Colonic mucosa (tissue), 4 donors: ENCODE measurements around the gene PUDP. TPM values are rescaled to one million over a fixed set of nuclear protein-coding genes. Genes with fewer than 3 reads are reported as not detected.

Experiments used
- DNase-seq: peaks from one replicate; pipeline ENCODE4 v3.0.0-alpha.2; 2020
- H3K27ac ChIP-seq: fragments of 200-600 bp; one replicate; pipeline ENCODE4 v1.8.0; 2021
- H3K27me3 ChIP-seq: fragments of 200-600 bp; one replicate; pipeline ENCODE4 v1.8.0; 2021
- H3K36me3 ChIP-seq: fragments of 200-600 bp; one replicate; pipeline ENCODE4 v1.8.0; 2021
- H3K4me1 ChIP-seq: fragments of 200-600 bp; one replicate; pipeline ENCODE4 v1.8.0; 2021; ENCODE audit warnings: mild to moderate bottlenecking
- H3K4me3 ChIP-seq: fragments of 200-600 bp; one replicate; pipeline ENCODE4 v1.8.0; 2021
- H3K9ac ChIP-seq, 2 donors: one replicate each; pipeline ENCODE4 v1.7.0; 2013; ENCODE audit warnings: control low read depth in 2 of 2, low read depth in 2 of 2, low read length in 2 of 2
- H3K9me3 ChIP-seq: fragments of 200-600 bp; one replicate; pipeline ENCODE4 v1.8.0; 2021
- CTCF ChIP-seq: fragments of 200-600 bp; IDR thresholded peaks from one replicate; pipeline ENCODE4 v1.8.0; 2022; ENCODE audit warnings: antibody characterized with exemption, mild to moderate bottlenecking
- intact Hi-C: fragments of 100-400 bp; cut with DNase I; formaldehyde crosslinking; loops from one replicate; pipeline ENCODE4 v1.14.1; 2022
- total RNA-seq, 2 donors: library from RNA; stranded (reverse); fragmentation: NEBNext Ultra II Directional in 1 of 2; extraction: Animal tissue kit (Norgen Biotek cat#: 25700) in 1 of 2; gene quantifications; one replicate each; pipeline ENCODE4 v1.2.1, GENCODE V29; 2021
- donor health status: healthy.
- donor health status: DM: no; HTN: no; CAD: no.
- donor health status: DM: no; HTN: no; CAD: no.

PUDP gene
- total RNA-seq, 2 donors from 2014 or later: 55.1 to 62.4 TPM

- TF ChIP-seq CTCF: no peak
- Histone ChIP-seq H3K27me3 (no peaks in the 10 kb centered on the region), H3K4me3 (no peak overlapping the region)
Observed at GRCh38 chrX:7168371-7168770, 20.4 kb upstream of the PUDP start.

GRCh38 chrX:7164174-7164573, 16.2 kb upstream of the PUDP start:
- Histone ChIP-seq H3K27me3 (no peaks in the 10 kb centered on the region), H3K4me3 (no peak overlapping the region), H3K9ac (no peak overlapping the region), H3K36me3 (no peaks in the 10 kb centered on the region), H3K27ac (no peak overlapping the region), H3K4me1 (no peaks in the 10 kb centered on the region), H3K9me3 (no peaks in the 10 kb centered on the region)
- no peak for TF ChIP-seq CTCF
- intact Hi-C loops: no loop called here
- DNase-seq: no peak

More at GRCh38 chrX:7168371-7168770, 20.4 kb upstream of the PUDP start:
- no peak for DNase-seq
- Histone ChIP-seq H3K9ac (no peak overlapping the region), H3K27ac (no peak overlapping the region), H3K4me1 (no peaks in the 10 kb centered on the region), H3K9me3 (no peaks in the 10 kb centered on the region), H3K36me3 (no peaks in the 10 kb centered on the region)
- intact Hi-C loops: no loop called here

GRCh38 chrX:7163146-7163677, 15.3 kb upstream of the PUDP start:
- no peak for TF ChIP-seq CTCF

GRCh38 chrX:7159149-7159861, 11.4 kb upstream of the PUDP start:
- Histone ChIP-seq H3K4me3 (no peak overlapping the region), H3K36me3 (no peaks in the 10 kb centered on the region), H3K4me1 (no peaks in the 10 kb centered on the region), H3K27ac (no peak overlapping the region), H3K9ac (no peak overlapping the region), H3K9me3 (no peaks in the 10 kb centered on the region), H3K27me3 (no peaks in the 10 kb centered on the region)
- TF ChIP-seq CTCF: no peak
- no peak for DNase-seq
- intact Hi-C loops: no loop called here

More at GRCh38 chrX:7163146-7163677, 15.3 kb upstream of the PUDP start:
- intact Hi-C loops: no loop called here
- Histone ChIP-seq H3K9ac (no peak overlapping the region), H3K36me3 (no peaks in the 10 kb centered on the region), H3K4me3 (no peak overlapping the region), H3K4me1 (no peaks in the 10 kb centered on the region), H3K27ac (no peak overlapping the region), H3K9me3 (no peaks in the 10 kb centered on the region), H3K27me3 (no peaks in the 10 kb centered on the region)
- DNase-seq: no peak

GRCh38 chrX:7158468-7158990, 10.6 kb upstream of the PUDP start:
- Histone ChIP-seq H3K36me3 (no peaks in the 10 kb centered on the region), H3K9ac (no peak overlapping the region), H3K9me3 (no peaks in the 10 kb centered on the region), H3K27me3 (no peaks in the 10 kb centered on the region), H3K4me1 (no peaks in the 10 kb centered on the region), H3K27ac (no peak overlapping the region), H3K4me3 (no peak overlapping the region)
- no peak for DNase-seq
- intact Hi-C loops: no loop called here
- TF ChIP-seq CTCF: no peak
